ENCODE measurements around the gene MAP6. TPM values are rescaled to one million over a fixed set of nuclear protein-coding genes. Genes with fewer than 3 reads are reported as not detected.
"Not testable (repeated sequence)": the region's sequence is repeated elsewhere in the genome, so short reads cannot be mapped to it uniquely, and the experiment has no call there.

Gene MAP6
- 8.9 TPM for total RNA-seq

- peak; percentile 62 for DNase-seq
These were observed at the start of gene MAP6 for GRCh38 chr11:75668451-75669297. TSS of gene MAP6 (minus strand) at chr11:75669038. CDS start at chr11:75668369, 669 bp downstream.

DNA sequence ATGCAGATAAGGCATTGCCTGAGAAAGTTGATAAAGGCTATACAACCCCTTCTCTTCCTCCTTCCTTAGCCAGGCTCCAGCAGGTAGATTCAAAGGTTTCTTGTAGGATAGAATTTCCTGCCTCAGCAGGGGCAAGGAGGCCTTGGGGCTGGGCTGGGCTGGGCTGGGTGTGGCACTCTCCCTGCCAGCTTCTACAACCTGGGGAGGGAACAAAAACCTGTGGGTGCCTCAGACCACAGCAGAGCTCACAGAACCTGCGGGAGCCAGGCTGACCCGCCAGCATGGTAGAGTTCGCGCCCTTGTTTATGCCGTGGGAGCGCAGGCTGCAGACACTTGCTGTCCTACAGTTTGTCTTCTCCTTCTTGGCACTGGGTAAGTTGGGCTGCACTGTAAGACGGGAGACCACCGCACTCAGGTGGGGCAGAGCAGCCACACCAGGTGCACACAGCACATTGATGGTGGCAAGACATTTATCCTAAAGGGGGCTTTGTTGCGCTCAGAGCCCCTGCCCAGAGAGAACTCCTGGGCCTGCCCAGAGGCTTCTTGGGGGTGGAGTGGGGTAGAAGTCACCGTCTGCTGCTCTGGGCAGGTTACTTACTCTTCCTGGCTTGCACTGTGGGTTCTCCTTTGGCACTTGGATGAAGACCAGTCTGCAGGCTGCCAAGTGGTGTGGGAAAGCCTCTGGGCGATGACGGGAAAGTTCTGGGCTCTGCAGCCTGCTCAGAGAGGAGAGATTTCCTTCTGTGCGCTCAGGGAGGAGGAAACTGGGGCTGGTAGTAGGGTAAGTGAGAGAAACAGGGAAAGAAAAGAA lies 49.0 kb upstream of the MAP6 start, which contains the start of gene MOGAT2:
Gene MOGAT2, plus strand, starts transcription at position 231 of the 811 bp plus-strand sequence. Its CDS starts 51 bp downstream, at position 282.
- no peak for DNase-seq

GRCh38 chr11:75716659-75717058 lies 47.8 kb upstream of the MAP6 start:
- no peak for DNase-seq

- no peak for DNase-seq
These were observed 46.9 kb upstream of the MAP6 start for GRCh38 chr11:75715688-75716087.

GRCh38 chr11:75714211-75714610 lies 45.4 kb upstream of the MAP6 start:
- DNase-seq, result no peak

- DNase-seq, result peak; percentile 84
These were observed 37.5 kb upstream of the MAP6 start for GRCh38 chr11:75706260-75706729.

DNA sequence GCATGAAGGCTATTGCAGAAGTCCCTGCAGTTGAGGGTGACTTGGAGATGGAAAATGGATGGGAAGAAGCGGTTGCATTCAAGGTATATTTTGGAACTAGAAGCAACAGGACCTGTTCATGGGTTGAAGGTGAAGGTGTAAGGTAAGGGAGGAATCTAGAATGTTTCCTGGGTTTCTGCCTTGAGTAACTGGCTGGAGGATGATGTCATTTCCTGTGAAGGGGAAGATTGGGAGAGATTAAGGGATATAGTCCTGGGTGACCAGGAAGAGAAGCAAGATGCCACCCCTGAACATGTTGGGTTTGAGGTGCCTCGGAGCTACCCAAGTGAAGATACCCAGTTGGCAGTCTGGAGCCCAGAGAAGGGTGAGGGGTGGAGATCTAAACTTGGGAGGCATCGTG lies 36.7 kb upstream of the MAP6 start:
- DNase-seq, result no peak

GRCh38 chr11:75703695-75704237 lies 34.9 kb upstream of the MAP6 start:
- no peak for DNase-seq

DNA sequence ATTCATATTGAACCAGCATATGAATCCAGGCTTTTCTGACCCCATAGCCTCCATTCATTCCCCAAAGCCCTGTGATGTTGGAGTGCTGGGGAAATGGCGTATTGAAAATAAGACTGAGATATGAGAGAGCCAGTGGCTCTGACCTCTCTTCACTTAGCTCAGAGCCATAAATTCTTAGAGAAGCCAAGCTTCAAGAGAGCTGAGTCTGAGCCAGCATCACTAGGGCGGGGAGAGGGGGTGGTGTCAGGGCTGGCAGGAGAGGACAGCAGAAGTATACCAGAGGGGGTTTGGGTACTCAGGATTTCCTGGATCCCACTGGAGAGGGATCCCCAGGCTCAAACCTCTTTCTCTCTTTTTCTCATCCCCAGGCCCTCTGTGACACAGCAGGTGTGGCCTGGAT lies 32.1 kb upstream of the MAP6 start:
- DNase-seq, result no peak

DNA sequence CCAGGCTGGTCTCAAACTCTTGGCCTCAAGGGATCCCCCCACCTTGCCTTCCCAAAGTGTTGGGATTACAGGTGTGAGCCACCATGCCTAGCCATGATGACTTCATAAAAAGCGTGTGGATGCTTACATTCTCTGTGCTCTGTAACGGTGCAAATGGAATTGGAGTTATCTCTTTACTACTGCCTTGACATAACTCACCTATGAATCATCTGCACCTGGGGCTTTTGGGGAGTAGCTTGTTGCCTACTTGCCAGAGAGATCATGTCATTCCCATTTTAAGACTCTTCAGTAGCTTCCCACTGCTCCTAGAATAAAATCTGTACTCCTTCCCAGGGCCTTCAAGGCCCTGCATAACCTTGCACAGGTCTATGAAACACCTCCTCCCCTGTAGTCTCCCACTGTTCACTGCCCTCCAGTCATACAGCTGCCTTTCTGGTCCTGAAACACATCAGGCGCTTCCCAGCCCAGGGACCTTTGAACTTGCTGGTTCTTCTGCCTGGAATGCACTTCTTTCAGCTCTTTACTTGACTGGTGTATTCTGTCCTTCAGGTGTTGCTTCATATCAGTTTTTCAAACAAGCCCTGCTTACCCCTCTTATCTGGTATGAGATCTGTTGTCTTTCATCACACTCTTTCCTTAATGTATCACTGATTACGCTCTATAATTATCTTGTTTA lies 29.2 kb upstream of the MAP6 start:
- no peak for DNase-seq

GRCh38 chr11:75691804-75692203 lies 23.0 kb upstream of the MAP6 start:
- no peak for DNase-seq

DNA sequence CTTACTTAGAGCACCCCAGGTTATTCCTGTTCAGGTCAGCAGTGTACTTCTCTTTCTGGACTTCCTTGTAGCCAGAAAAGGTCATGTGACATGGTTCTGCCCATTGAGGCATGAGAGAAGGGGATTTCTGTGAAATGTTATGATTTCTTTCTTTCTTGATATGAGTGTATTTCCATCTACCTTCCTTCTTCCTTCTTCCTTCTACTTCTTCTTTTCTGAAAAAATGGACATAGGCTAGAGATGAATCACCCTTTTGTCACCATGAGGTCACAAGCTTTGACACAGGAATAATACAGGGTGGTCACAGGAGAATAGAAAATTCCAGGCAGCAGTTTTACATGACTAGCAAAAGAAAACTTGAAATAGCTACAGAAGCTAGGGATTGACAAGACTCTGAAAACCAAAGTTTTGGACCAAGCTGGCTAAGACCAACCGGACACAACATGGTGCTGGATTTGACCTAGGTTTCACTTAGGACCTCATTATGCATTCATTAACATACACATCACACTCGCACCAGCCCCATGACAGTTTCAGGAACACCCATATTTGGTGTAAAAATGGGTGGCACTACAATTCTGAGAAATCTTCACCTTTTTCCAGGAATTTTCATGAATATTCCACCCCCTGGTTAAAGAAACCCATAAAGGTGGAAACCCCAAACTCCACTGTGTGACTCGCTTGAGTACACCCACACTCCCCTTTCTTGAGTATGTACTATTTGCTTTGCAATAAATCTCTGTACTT lies 21.2 kb upstream of the MAP6 start:
- DNase-seq, result no peak

DNA sequence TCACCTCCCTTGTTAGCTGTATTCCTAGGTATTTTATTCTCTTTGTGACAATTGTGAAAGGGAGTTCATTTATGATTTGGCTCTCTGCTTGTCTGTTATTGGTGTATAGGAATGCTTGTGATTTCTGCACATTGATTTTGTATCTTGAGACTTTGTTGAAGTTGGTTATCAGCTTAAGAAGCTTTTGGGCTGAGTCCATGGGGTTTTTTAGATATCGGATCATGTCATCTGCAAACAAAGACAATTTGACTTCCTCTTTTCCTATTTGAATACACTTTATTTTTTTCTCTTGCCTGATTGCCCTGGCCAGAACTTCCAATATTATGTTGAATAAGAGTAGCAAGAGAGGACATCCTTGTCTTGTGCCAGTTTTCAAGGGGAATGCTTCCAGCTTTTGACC lies 15.0 kb upstream of the MAP6 start:
- DNase-seq, result not testable (repeated sequence)

GRCh38 chr11:75679566-75679965 lies 10.7 kb upstream of the MAP6 start:
- no peak for DNase-seq

DNA sequence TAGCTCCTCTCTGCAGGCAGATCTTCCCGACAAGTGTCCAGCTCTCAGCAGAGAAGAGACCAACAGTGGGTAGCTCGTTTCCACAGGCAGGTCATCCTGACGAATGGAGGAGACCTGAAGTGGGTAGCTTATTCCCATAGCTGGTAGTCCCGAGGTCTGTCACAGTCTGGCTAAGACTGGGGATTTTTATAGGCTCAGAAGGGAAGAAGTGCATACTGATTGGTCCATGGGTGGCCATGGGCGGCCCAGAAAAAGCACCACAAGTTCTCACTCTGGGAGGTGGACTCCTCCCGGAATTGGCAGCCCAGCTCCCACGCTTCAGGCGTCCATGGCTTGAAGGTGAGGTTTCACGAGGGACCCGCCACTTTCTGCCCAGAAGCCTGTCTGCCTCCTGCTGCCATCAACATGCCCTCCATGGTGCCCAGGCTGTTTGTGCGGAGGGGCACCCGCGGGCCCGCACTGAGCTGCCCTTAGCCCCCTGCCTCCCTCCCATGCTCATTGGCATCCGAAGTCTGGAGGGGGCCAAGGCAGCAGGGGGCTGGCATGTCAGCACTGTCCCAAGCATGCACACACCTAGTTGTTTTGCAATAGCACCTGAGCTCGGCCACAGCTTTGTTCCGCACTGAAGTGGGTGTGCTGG lies 9.9 kb upstream of the MAP6 start:
- no peak for DNase-seq

- DNase-seq, result no peak
These were observed 9.1 kb upstream of the MAP6 start for GRCh38 chr11:75677909-75678308.

GRCh38 chr11:75677275-75677674 lies 8.4 kb upstream of the MAP6 start:
- no peak for DNase-seq

GRCh38 chr11:75673977-75674582 lies 5.2 kb upstream of the MAP6 start:
- peak; percentile 13 for DNase-seq

- peak; percentile 68 for DNase-seq
These were observed 897 bp downstream of the MAP6 start for GRCh38 chr11:75667831-75668450.

DNA sequence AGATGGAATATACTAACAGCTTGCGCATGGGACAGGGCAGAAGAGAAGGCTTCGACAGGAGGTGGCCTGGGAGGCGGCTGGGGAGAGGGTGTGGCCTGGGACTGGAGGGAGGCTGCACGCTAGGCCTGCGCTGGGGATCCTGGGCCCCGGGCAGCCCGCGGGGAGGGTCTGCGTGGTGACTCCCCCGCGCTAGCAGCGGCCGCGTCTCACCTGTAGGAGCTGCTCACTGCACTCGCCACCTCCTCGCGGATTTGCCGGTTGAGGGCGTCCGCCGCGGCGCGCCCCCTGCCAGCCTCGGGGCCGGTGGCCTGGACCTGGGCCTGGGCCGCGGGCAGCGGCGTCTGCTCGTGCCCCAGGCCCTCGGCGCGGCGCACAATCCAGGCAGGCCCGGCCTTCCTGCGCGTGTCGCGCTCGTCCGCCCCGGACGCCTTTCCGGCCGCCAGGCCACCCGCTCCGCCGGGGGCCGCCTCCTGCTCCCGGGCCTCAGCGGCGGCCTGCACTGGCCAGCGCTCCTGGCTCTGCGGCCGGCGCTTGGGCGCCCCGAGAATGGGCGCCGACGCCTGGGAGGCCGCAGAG lies 1.5 kb downstream of the MAP6 start:
- peak; percentile 30 for DNase-seq
